ENCODE results near the gene CFAP97. TPM values are rescaled to one million over a fixed set of nuclear protein-coding genes. Genes with fewer than 3 reads are reported as not detected.

The CFAP97 gene
- total RNA-seq, 1 experiment from 2014 or later = 12.4 TPM

- Histone ChIP-seq H3K4me3 (ENCODE audit: low read length) (no peak overlapping the region), H3K4me1 (ENCODE audit: insufficient read depth, low read length) (peaks cover 3% of the 10 kb centered on the region; the same call in 1 of the 2 replicates), H3K27ac (ENCODE audit: low read length) (no peak overlapping the region), H3K9me3 (ENCODE audit: low read length) (no peaks in the 10 kb centered on the region), H3K4me2 (ENCODE audit: low read length) (no peak overlapping the region), H4K20me1 (ENCODE audit: low read length) (no peaks in the 10 kb centered on the region), H3K79me2 (ENCODE audit: low read length) (0 out of 2 replicates have a peak, but pooled peaks cover 5% of the 10 kb centered on the region), H3K9ac (ENCODE audit: low read length) (no peak overlapping the region), H3K9me2 (replicated peaks; ENCODE audit: low read length) (no peaks in the 10 kb centered on the region), H3K27me3 (ENCODE audit: low read length) (no peaks in the 10 kb centered on the region), H2AFZ (ENCODE audit: low read length) (no peak overlapping the region), H3K36me3 (ENCODE audit: low read depth, low read length) (no peaks in the 10 kb centered on the region; the same call in 1 of the 2 replicates), H3F3A (ENCODE audit: low read length, unreplicated experiment) (no peaks in the 10 kb centered on the region)
- TF ChIP-seq CTCF (conservative IDR thresholded peaks at IDR 0.05; ENCODE audit: low read depth, low read length) = no peak
- no peak for TF ChIP-seq EZH2 (IDR thresholded peaks at IDR 0.05; ENCODE audit: low read length, unreplicated experiment)
- ChIA-PET POLR2A (ENCODE audit: unreplicated experiment) (no interaction called here), CTCF (no interaction called here)
- intact Hi-C loops (cut with micrococcal nuclease) = no loop called here
- ATAC-seq (no peak), DNase-seq (no peak)
- TSS peak; percentile 70 for BruUV-seq (replicated peaks)
Measured at GRCh38 chr4:185190306-185190856, 13.4 kb downstream of the CFAP97 start.

- no peak overlapping the region for H2AFZ ChIP-seq (ENCODE audit: low read length)
- no peak overlapping the region for H3K9ac ChIP-seq (ENCODE audit: low read length)
- no peak for DNase-seq
- no peaks in the 10 kb centered on the region for H4K20me1 ChIP-seq (ENCODE audit: low read length)
- no TSS peak for BruUV-seq (replicated peaks)
- H3K27ac ChIP-seq (ENCODE audit: low read length) = no peak overlapping the region
- H3K79me2 ChIP-seq (ENCODE audit: low read length) = 0 out of 2 replicates have a peak, but pooled peaks cover 3% of the 10 kb centered on the region
- no peaks in the 10 kb centered on the region for H3K9me3 ChIP-seq (ENCODE audit: low read length)
- no peak for TF ChIP-seq EZH2phosphoT487 (IDR thresholded peaks at IDR 0.05; ENCODE audit: borderline replicate concordance, low read length)
- no peak for ATAC-seq
- H3F3A ChIP-seq (ENCODE audit: low read length, unreplicated experiment) = no peaks in the 10 kb centered on the region
- no peaks in the 10 kb centered on the region for H3K4me1 ChIP-seq (ENCODE audit: insufficient read depth, low read length)
- H3K36me3 ChIP-seq (ENCODE audit: low read depth, low read length) = no peaks in the 10 kb centered on the region; the same call in 1 of the 2 replicates
- H3K4me2 ChIP-seq (ENCODE audit: low read length) = no peak overlapping the region
- no peaks in the 10 kb centered on the region for H3K9me2 ChIP-seq (replicated peaks; ENCODE audit: low read length)
- ChIA-PET POLR2A (ENCODE audit: unreplicated experiment) (no interaction called here), CTCF (no interaction called here)
- no peak overlapping the region for H3K4me3 ChIP-seq (ENCODE audit: low read length)
- intact Hi-C loops (cut with micrococcal nuclease) = no loop called here
- H3K27me3 ChIP-seq (ENCODE audit: low read length) = no peaks in the 10 kb centered on the region
Measured at GRCh38 chr4:185189606-185190305, 14.0 kb downstream of the CFAP97 start.

GRCh38 chr4:185186769-185187168, 17.0 kb downstream of the CFAP97 start:
- intact Hi-C loops (cut with micrococcal nuclease) = no loop called here
- Histone ChIP-seq H4K20me1 (ENCODE audit: low read length) (no peaks in the 10 kb centered on the region), H3K27ac (ENCODE audit: low read length) (no peak overlapping the region), H2AFZ (ENCODE audit: low read length) (no peak overlapping the region), H3K9ac (ENCODE audit: low read length) (no peak overlapping the region), H3K4me1 (ENCODE audit: insufficient read depth, low read length) (no peaks in the 10 kb centered on the region), H3K4me2 (ENCODE audit: low read length) (no peak overlapping the region), H3K27me3 (ENCODE audit: low read length) (no peaks in the 10 kb centered on the region), H3K36me3 (ENCODE audit: low read depth, low read length) (no peaks in the 10 kb centered on the region; the same call in 1 of the 2 replicates), H3F3A (ENCODE audit: low read length, unreplicated experiment) (no peaks in the 10 kb centered on the region), H3K4me3 (ENCODE audit: low read length) (no peak overlapping the region), H3K9me2 (replicated peaks; ENCODE audit: low read length) (no peaks in the 10 kb centered on the region), H3K79me2 (ENCODE audit: low read length) (no peaks in the 10 kb centered on the region; the same call in 1 of the 2 replicates), H3K9me3 (ENCODE audit: low read length) (no peaks in the 10 kb centered on the region)
- DNase-seq (no peak), ATAC-seq (no peak)
- ChIA-PET CTCF (no interaction called here), POLR2A (ENCODE audit: unreplicated experiment) (no interaction called here)
- no TSS peak for BruUV-seq (replicated peaks)
- TF ChIP-seq EZH2phosphoT487 (IDR thresholded peaks at IDR 0.05; ENCODE audit: borderline replicate concordance, low read length) = no peak
- TF ChIP-seq CTCF (conservative IDR thresholded peaks at IDR 0.05; ENCODE audit: low read depth, low read length) = no peak
- no peak for TF ChIP-seq EZH2 (IDR thresholded peaks at IDR 0.05; ENCODE audit: low read length, unreplicated experiment)

Measured in PC-3 (cell line).